ENCODE measurements around the gene ANKUB1.

GRCh38 chr3:149736175-149736952 is 56.0 kb downstream of the ANKUB1 start:
- TF ChIP-seq EZH2 (IDR thresholded peaks at IDR 0.05; ENCODE audit: borderline replicate concordance, low read depth, low read length, severe bottlenecking) = no peak
- no peak for TF ChIP-seq CTCF (IDR thresholded peaks at IDR 0.05; ENCODE audit: borderline replicate concordance, extremely low read depth, low read length, poor library complexity, severe bottlenecking)
